ENCODE data around the gene PSME3IP1. TPM values are rescaled to one million over a fixed set of nuclear protein-coding genes. Genes with fewer than 3 reads are reported as not detected.

PSME3IP1 gene
- polyA plus RNA-seq, 1 of the 3 experiments (the other 2 are of a cell fraction), result 80.9 TPM

DNA sequence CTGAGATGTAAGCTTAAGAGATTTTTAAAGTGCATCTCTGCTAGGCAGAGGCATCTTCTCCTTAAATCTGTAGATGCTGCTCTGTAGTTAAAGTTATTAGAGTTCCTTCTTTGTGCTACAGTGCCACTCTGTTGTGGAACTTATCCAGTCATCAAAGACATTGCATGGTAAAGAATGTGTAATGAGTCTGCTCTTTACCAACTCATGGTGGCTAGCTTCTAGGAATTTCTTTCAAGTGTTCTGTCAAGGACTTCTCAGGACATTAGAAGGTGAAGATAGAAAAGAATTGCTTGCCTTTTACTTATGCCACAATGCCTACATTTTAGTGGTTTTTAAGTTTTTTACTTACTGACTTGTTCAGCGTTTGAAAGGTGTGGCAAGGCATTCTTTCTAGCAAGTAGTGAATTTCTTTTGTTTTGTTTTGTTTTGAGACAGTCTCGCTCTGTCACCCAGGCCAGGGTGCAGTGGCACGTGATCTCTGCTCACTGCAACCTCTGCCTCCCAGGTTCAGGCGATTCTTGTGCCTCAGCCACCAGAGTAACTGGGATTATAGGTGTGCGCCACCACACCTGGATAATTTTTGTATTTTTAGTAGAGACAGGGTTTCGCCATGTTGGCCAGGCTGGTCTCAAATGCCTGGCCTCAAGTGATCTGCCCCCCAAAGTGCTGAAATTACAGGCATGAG, 39.0 kb upstream of the PSME3IP1 start:
- POLR2A ChIA-PET, result no interaction called here
- WGBS (ENCODE audit: low lambda C conversion rate), result 95% methylated on average over 6 of the region's 6 CpGs
- CTCF ChIA-PET, result interaction anchor here (0.7 to 1.4 kb wide), 2 partner anchors 30 to 131 kb away, joined by 3 read pairs; no protein-coding TSS in a partner anchor
- no peak for TF ChIP-seq ELF1 (IDR thresholded peaks at IDR 0.05)
- TF ChIP-seq TEAD4 (IDR thresholded peaks at IDR 0.05; ENCODE audit: borderline replicate concordance, insufficient read depth), result no peak
- TF ChIP-seq GABPA (IDR thresholded peaks at IDR 0.05; ENCODE audit: low read depth), result no peak
- TF ChIP-seq MXI1 (IDR thresholded peaks at IDR 0.05; ENCODE audit: low read depth, low read length), result no peak
- TF ChIP-seq, protein P1, sequence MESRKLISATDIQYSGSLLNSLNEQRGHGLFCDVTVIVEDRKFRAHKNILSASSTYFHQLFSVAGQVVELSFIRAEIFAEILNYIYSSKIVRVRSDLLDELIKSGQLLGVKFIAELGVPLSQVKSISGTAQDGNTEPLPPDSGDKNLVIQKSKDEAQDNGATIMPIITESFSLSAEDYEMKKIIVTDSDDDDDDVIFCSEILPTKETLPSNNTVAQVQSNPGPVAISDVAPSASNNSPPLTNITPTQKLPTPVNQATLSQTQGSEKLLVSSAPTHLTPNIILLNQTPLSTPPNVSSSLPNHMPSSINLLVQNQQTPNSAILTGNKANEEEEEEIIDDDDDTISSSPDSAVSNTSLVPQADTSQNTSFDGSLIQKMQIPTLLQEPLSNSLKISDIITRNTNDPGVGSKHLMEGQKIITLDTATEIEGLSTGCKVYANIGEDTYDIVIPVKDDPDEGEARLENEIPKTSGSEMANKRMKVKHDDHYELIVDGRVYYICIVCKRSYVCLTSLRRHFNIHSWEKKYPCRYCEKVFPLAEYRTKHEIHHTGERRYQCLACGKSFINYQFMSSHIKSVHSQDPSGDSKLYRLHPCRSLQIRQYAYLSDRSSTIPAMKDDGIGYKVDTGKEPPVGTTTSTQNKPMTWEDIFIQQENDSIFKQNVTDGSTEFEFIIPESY (IDR thresholded peaks at IDR 0.05; ENCODE audit: borderline replicate concordance, low read depth), result no peak
- no peak for TF ChIP-seq EP300 (IDR thresholded peaks at IDR 0.05; ENCODE audit: borderline replicate concordance in 1 of 2, low read depth in 1 of 2, low read length in 1 of 2)
- TF ChIP-seq RFX5 (IDR thresholded peaks at IDR 0.05; ENCODE audit: low read length), result no peak
- no peak for TF ChIP-seq TAF1 (IDR thresholded peaks at IDR 0.05; ENCODE audit: borderline replicate concordance, low read depth, low read length)
- TF ChIP-seq USF1 (IDR thresholded peaks at IDR 0.05; ENCODE audit: borderline replicate concordance, low read depth), result no peak
- TF ChIP-seq FOSL2 (IDR thresholded peaks at IDR 0.05; ENCODE audit: borderline replicate concordance, low read depth), result no peak
- no peak for TF ChIP-seq REST (IDR thresholded peaks at IDR 0.05; ENCODE audit: low read depth, low read length)
- TF ChIP-seq FOXM1 (IDR thresholded peaks at IDR 0.05; ENCODE audit: low read depth), result no peak
- TF ChIP-seq IRF3 (IDR thresholded peaks at IDR 0.05; ENCODE audit: low read depth, low read length), result no peak
- TF ChIP-seq FOXJ3 (CRISPR knock-in tag; IDR thresholded peaks at IDR 0.05), result no peak
- H2AFZ ChIP-seq (ENCODE audit: low read depth), result no peak overlapping the region
- no peak overlapping the region for H3K4me2 ChIP-seq
- H4K20me1 ChIP-seq (ENCODE audit: insufficient read depth), result no peaks in the 10 kb centered on the region
- no peak overlapping the region for H3K9ac ChIP-seq
- no peaks in the 10 kb centered on the region for H3K9me2 ChIP-seq
- H3K27ac ChIP-seq (ENCODE audit: low read depth in 2 of 2, low read length in 1 of 2), result no peak overlapping the region
- peaks cover 8 to 21% of the 10 kb centered on the region in 2 experiments; a peak in 3 of 4 replicates for H3K4me1 ChIP-seq (ENCODE audit: control insufficient read depth in 1 of 2, insufficient read depth in 2 of 2, low read depth in 1 of 2, low read length in 1 of 2)
- H3K9me3 ChIP-seq, result no peaks in the 10 kb centered on the region
- peaks cover 54 to 74% of the 10 kb centered on the region in 2 experiments for H3K36me3 ChIP-seq (replicated peaks in 1 of 2; ENCODE audit: control insufficient read depth in 1 of 2, insufficient read depth in 2 of 2, low read length in 1 of 2)
- H3K4me3 ChIP-seq (ENCODE audit: low read depth in 2 of 2, low read length in 1 of 2), result no peak overlapping the region
- H3K27me3 ChIP-seq (ENCODE audit: insufficient read depth), result no peaks in the 10 kb centered on the region
- DNase-seq, result no peak
- H3K79me2 ChIP-seq (ENCODE audit: insufficient read depth), result 0 out of 2 replicates have a peak, but pooled peaks cover 3% of the 10 kb centered on the region
- H3F3A ChIP-seq (replicated peaks; ENCODE audit: insufficient read depth), result peaks cover 18% of the 10 kb centered on the region
